K562 (cell line): Measurements from ENCODE around the gene ZDHHC5. TPM values are rescaled to one million over a fixed set of nuclear protein-coding genes. Genes with fewer than 3 reads are reported as not detected.
A peak's percentile ranks its signal among the peaks of the same experiment; 100 is the strongest.

ENCODE experiments used
- ATAC-seq: fragments of 200-7000 bp; cut with Tn5 transposase; 3 replicates; pipeline ENCODE4 v1.9.1; 2020; ENCODE audit warnings: moderate library complexity
- BruUV-seq: library from RNA; stranded (reverse); fragments of 400-500 nt; replicated peaks from 2 replicates; lab custom pipeline; 2021; lab: Mats Ljungman, UMichigan
- CTCF ChIA-PET: fragments of 300-600 bp; formaldehyde crosslinking; extraction: SDS; loops from one replicate; lab custom pipeline; 2021; ENCODE audit warnings: low intra/inter-chr PET ratio; lab: Yijun Ruan, JAX
- POLR2A ChIA-PET: fragments of 300-600, 350-650 bp; sonication (Branson Sonifier 250); formaldehyde crosslinking; extraction: SDS; loops from one replicate; lab custom pipeline; 2021; ENCODE audit warnings: antibody characterized with exemption, inconsistent platforms; lab: Yijun Ruan, JAX
- DNase-seq, 4 experiments: peaks; one replicate each; pipeline versions ENCODE4 v3.0.0 to v3.0.0-alpha.2; 2011 to 2018; ENCODE audit warnings: low spot score in 3 of 4, mixed read lengths in 3 of 4; ENCODE audit errors: extremely low read depth in 1 of 4
- FAIRE-seq: peaks from 2 replicates; lab custom pipeline; 2011; peaks lifted over from hg19 to GRCh38; lab: Jason Lieb, UNC
- H2AFZ ChIP-seq: 2 replicates; pipeline ENCODE4 v1.6.0; 2011; ENCODE audit warnings: low read depth, low read length, control low read depth, inconsistent platforms
- H3K27ac ChIP-seq: fragments of 200-600 bp; 3 replicates; pipeline ENCODE4 v1.8.0; 2011; ENCODE audit warnings: low read depth, mild to moderate bottlenecking, control low read depth, inconsistent platforms, low read length, moderate library complexity, mixed read lengths; ENCODE audit errors: extremely low read depth
- H3K27me3 ChIP-seq, 2 experiments: fragments of 300-600 bp in 1 of 2; 2 replicates in 1 of 2; 3 replicates in 1 of 2; pipeline versions ENCODE4 v1.6.0 to v1.8.0; 2011; ENCODE audit warnings: inconsistent platforms in 2 of 2, low read length in 2 of 2, mild to moderate bottlenecking in 1 of 2, mixed read lengths in 1 of 2, moderate library complexity in 1 of 2; ENCODE audit not compliant: control insufficient read depth in 2 of 2, insufficient read depth in 2 of 2
- H3K36me3 ChIP-seq: fragments of 300-600 bp; 3 replicates; pipeline ENCODE4 v1.8.0; 2011; ENCODE audit warnings: mild to moderate bottlenecking, low read length, inconsistent platforms; ENCODE audit not compliant: control insufficient read depth, insufficient read depth
- H3K4me1 ChIP-seq, 2 experiments: fragments of 200-600 bp in 1 of 2; replicated peaks in 1 of 2; 2 replicates in 1 of 2; 3 replicates in 1 of 2; pipeline versions ENCODE4 v1.5.1 to v1.8.0; 2011; ENCODE audit warnings: inconsistent platforms in 2 of 2, low read length in 2 of 2, mild to moderate bottlenecking in 1 of 2, mixed read lengths in 1 of 2, moderate library complexity in 1 of 2; ENCODE audit not compliant: control insufficient read depth in 2 of 2, insufficient read depth in 2 of 2
- H3K4me2 ChIP-seq: 2 replicates; pipeline ENCODE4 v1.6.1; 2011; ENCODE audit warnings: low read length, control low read depth, inconsistent platforms, mixed read lengths; ENCODE audit not compliant: insufficient read depth
- H3K4me3 ChIP-seq: fragments of 200-600 bp; sonication (generic), shearing (Covaris generic); 2 replicates; pipeline ENCODE4 v1.5.1; 2016; ENCODE audit warnings: control low read depth, inconsistent platforms
- H3K79me2 ChIP-seq: fragments of 200-600 bp; 3 replicates; pipeline ENCODE4 v1.8.0; 2011; ENCODE audit warnings: low read length, inconsistent platforms; ENCODE audit not compliant: control insufficient read depth, insufficient read depth
- H3K9ac ChIP-seq, 2 experiments: 2 replicates each; pipeline versions ENCODE4 v1.6.0 to v1.6.1; 2011; ENCODE audit warnings: low read depth in 2 of 2, low read length in 2 of 2, control low read depth in 1 of 2, inconsistent platforms in 1 of 2, mild to moderate bottlenecking in 1 of 2, mixed read lengths in 1 of 2; ENCODE audit not compliant: insufficient read depth in 1 of 2
- H3K9me1 ChIP-seq: one replicate; pipeline ENCODE4 v1.6.0; 2011; ENCODE audit warnings: inconsistent platforms, mild to moderate bottlenecking, low read length, moderate library complexity; ENCODE audit not compliant: control insufficient read depth, insufficient read depth
- H3K9me3 ChIP-seq: replicated peaks from 2 replicates; pipeline ENCODE4 v1.5.1; 2011; ENCODE audit warnings: low read depth, low read length, inconsistent platforms; ENCODE audit not compliant: control insufficient read depth, insufficient read depth
- H4K20me1 ChIP-seq: replicated peaks from 2 replicates; pipeline ENCODE4 v1.6.1; 2011; ENCODE audit warnings: low read length, inconsistent platforms, mixed read lengths; ENCODE audit not compliant: control insufficient read depth, insufficient read depth
- BHLHE40 ChIP-seq: IDR thresholded peaks from 2 replicates; pipeline ENCODE4 v1.6.1; 2011; ENCODE audit warnings: low read length, improper control_type of control experiment
- ELF4 ChIP-seq: fragments of 450-650 bp; formaldehyde crosslinking; IDR thresholded peaks from 2 replicates; pipeline ENCODE4 v1.4.0; 2022; ENCODE audit warnings: missing genetic modification characterization
- HDAC1 ChIP-seq, 2 experiments: fragments of 450-650 bp; IDR thresholded peaks; 2 replicates each; pipeline ENCODE4 v1.6.1; 2016 to 2017; ENCODE audit warnings: inconsistent platforms in 1 of 2, mild to moderate bottlenecking in 1 of 2, moderate library complexity in 1 of 2
- L3MBTL2 ChIP-seq: fragments of 450-650 bp; IDR thresholded peaks from 2 replicates; pipeline ENCODE4 v1.6.1; 2016; ENCODE audit warnings: mild to moderate bottlenecking, moderate library complexity
- MAX ChIP-seq: sonication (generic); formaldehyde crosslinking; IDR thresholded peaks from 2 replicates; pipeline ENCODE4 v1.9.0; 2022; ENCODE audit warnings: mild to moderate bottlenecking, missing genetic modification reagents
- MTA3 ChIP-seq: fragments of 450-650 bp; formaldehyde crosslinking; IDR thresholded peaks from 2 replicates; pipeline ENCODE4 v1.6.1; 2017; ENCODE audit warnings: mild to moderate bottlenecking, borderline replicate concordance
- MYC ChIP-seq, 2 experiments: fragments of 250-450 bp in 1 of 2; sonication (Bioruptor Pico) in 1 of 2; IDR thresholded peaks; 2 replicates each; pipeline versions ENCODE4 v1.5.1 to v1.6.1; 2012 to 2021; ENCODE audit warnings: low read depth in 2 of 2, borderline replicate concordance in 1 of 2, improper control_type of control experiment in 1 of 2, low read length in 1 of 2, mild to moderate bottlenecking in 1 of 2, moderate library complexity in 1 of 2
- NR0B1 ChIP-seq: fragments of 450-650 bp; IDR thresholded peaks from one replicate; pipeline ENCODE4 v1.6.1; 2018; ENCODE audit warnings: mild to moderate bottlenecking, moderate library complexity; ENCODE audit not compliant: partially characterized antibody
- POLR2B ChIP-seq: fragments of 450-650 bp; IDR thresholded peaks from 2 replicates; pipeline ENCODE4 v1.6.1; 2018; ENCODE audit warnings: low read depth; ENCODE audit not compliant: partially characterized antibody
- PRDM10 ChIP-seq: fragments of 450-650 bp; IDR thresholded peaks from 2 replicates; pipeline ENCODE4 v1.6.1; 2018; ENCODE audit not compliant: partially characterized antibody
- TGIF2 ChIP-seq: sonication (generic); formaldehyde crosslinking; IDR thresholded peaks from 2 replicates; pipeline ENCODE4 v1.8.1; 2022; ENCODE audit warnings: mild to moderate bottlenecking, missing genetic modification reagents, moderate library complexity
- TOE1 ChIP-seq, 2 experiments: fragments of 450-650 bp in 1 of 2; sonication (generic) in 1 of 2; formaldehyde crosslinking in 1 of 2; IDR thresholded peaks; 2 replicates each; pipeline versions ENCODE4 v1.7.1 to v1.8.0; 2016 to 2022; ENCODE audit warnings: borderline replicate concordance in 2 of 2, mild to moderate bottlenecking in 2 of 2, antibody characterized with exemption in 1 of 2, inconsistent platforms in 1 of 2, low read depth in 1 of 2, missing genetic modification reagents in 1 of 2, moderate library complexity in 1 of 2
- ZC3H8 ChIP-seq: fragments of 450-650 bp; IDR thresholded peaks from 2 replicates; pipeline ENCODE4 v1.6.1; 2017
- ZNF354B ChIP-seq: fragments of 250-450 bp; sonication (Bioruptor Pico); IDR thresholded peaks from 2 replicates; pipeline ENCODE4 v1.4.0; 2020
- WGBS: fragments of 100-300 bp; shearing (Covaris generic); methylation state at CpG from one replicate; pipeline ENCODE4 v1.1.6; 2016; ENCODE audit warnings: low coverage, mixed read lengths; ENCODE audit not compliant: insufficient coverage; ENCODE audit errors: missing lambda C conversion rate; 5-methylcytosine and 5-hydroxymethylcytosine counted together
- in situ Hi-C: fragments of 300-500 bp; cut with MboI; formaldehyde crosslinking; loops from 4 replicates; pipeline ENCODE4 v1.15.0; 2018; ENCODE audit warnings: inconsistent platforms, mixed read lengths
- intact Hi-C: fragments of 100-400 bp; cut with micrococcal nuclease; formaldehyde crosslinking; loops from 2 replicates; pipeline ENCODE4 v1.14.2; 2022
- polyA plus RNA-seq, 8 experiments: library from polyadenylated mRNA; depleted of rRNA in 4 of 8; stranded (reverse) in 5 of 8; unstranded in 3 of 8; fragments of >200 nt; fragmentation: Nextera tagmentation in 2 of 8; fragmentation: Illumina TruSeq in 1 of 8; extraction: Ambion mirVana in 2 of 8; extraction: Trizol in 1 of 8; gene quantifications; 2 replicates each; pipeline versions ENCODE4 v1.2.1 to v1.2.3, GENCODE V29; 2011 to 2014; ENCODE audit warnings: inconsistent platforms in 1 of 8, missing spikeins in 1 of 8
- total RNA-seq, 7 experiments: library from RNA; depleted of rRNA in 6 of 7; stranded (reverse); fragments of >200 nt in 6 of 7; fragmentation: Illumina TruSeq in 2 of 7; extraction: Trizol in 2 of 7; gene quantifications; 2 replicates each; pipeline versions ENCODE4 v1.2.1 to v1.2.3, GENCODE V29; 2011 to 2021; ENCODE audit warnings: low replicate concordance in 1 of 7

ZDHHC5 gene
- total and polyA plus RNA-seq, 9 of the 15 experiments (the other 6 are each of a cell fraction or from before 2014, with no cell fraction given), result 3.8 to 64.2 (median 35.9) TPM

DNA sequence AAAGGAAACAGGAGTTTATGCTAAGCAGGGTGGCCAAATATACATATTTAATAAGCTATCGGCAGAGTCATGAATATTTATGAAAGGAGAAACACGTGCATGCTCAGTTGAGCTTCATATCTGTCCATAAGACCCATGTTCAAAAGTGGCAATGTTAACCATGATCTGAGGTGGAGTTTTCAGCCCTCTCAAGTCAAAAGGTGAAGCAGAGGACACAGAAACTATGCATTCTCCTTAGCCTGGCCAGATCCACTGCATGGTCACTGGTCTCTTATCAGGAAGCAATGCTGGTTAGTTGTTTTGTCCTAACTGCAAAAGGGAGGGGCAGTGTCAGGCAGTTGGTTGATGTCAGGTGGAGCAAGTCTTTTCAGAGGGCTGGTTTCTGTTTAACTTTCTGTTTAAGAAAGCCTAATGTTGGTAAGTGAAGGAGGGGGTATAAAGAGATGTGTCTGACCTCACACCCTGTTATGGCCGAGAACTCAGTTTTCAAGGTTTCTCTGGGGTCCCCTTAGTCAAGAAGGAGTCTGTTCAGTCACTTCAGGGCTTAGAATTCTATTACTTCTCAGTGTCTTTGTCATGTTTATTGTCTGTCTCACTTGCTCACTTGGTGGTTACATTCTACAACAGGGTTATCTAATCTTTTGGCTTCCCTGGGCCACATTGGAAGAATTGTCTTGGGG lies 67.8 kb downstream of the ZDHHC5 start:
- Histone ChIP-seq H3K27ac (peak overlapping the region; percentile 81), H3K9ac (peak overlapping the region; percentile 47 to 76; a peak in 3 of 4 replicates), H3K9me1 (no peaks in the 10 kb centered on the region), H4K20me1 (peaks cover 7% of the 10 kb centered on the region), H3K79me2 (peaks cover 74% of the 10 kb centered on the region), H2AFZ (no peak overlapping the region; the same call in 1 of the 2 replicates), H3K9me3 (no peaks in the 10 kb centered on the region), H3K4me1 (peaks cover 15 to 21% of the 10 kb centered on the region in 2 experiments), H3K27me3 (no peaks in the 10 kb centered on the region), H3K36me3 (peaks cover 90% of the 10 kb centered on the region), H3K4me3 (no peak overlapping the region), H3K4me2 (peak overlapping the region; percentile 64)
- ChIA-PET CTCF (no interaction called here), POLR2A (interaction anchor here (0.6 to 0.9 kb wide), 5 partner anchors 8 to 24 kb away, joined by 3 to 4 read pairs (median 3); partner anchors contain the start of genes MED19 and TMX2)
- BruUV-seq, result no TSS peak
- FAIRE-seq (peak; percentile 93), ATAC-seq (peak; percentile 92), DNase-seq (peak in 2 of 4 experiments; percentile 62 to 84)
- 27% methylated on average over 3 of the region's 3 CpGs for WGBS
- in situ Hi-C loops, result no loop called here
- intact Hi-C loops, result no loop called here
- TF ChIP-seq L3MBTL2 (peak; percentile 51; the same call in 1 of the 2 replicates), ZC3H8 (no peak), NR0B1 (no peak), MYC (IDR thresholded peaks at IDR 0.05; ENCODE audit: low read depth, low read length) (peak; percentile 53; the same call in 1 of the 2 replicates), MYC (CRISPR knock-in tag; IDR thresholded peaks at IDR 0.05; ENCODE audit: borderline replicate concordance, low read depth) (no peak), HDAC1 (IDR thresholded peaks at IDR 0.05) (peak in 1 of 2 experiments; percentile 59; a peak in 2 of 4 replicates), ELF4 (CRISPR knock-in tag) (0 out of 2 replicates have a peak, but pooled peaks have one; percentile 39), BHLHE40 (peak; percentile 79), TGIF2 (CRISPR knock-in tag) (no peak), PRDM10 (peak; percentile 65), ZNF354B (CRISPR knock-in tag) (no peak), POLR2B (no peak), TOE1 (IDR thresholded peaks at IDR 0.05; ENCODE audit: borderline replicate concordance) (0 out of 2 replicates have a peak, but pooled peaks have one; percentile 59), TOE1 (CRISPR knock-in tag; IDR thresholded peaks at IDR 0.05; ENCODE audit: borderline replicate concordance, low read depth) (no peak), MTA3 (peak; percentile 52), MAX (CRISPR knock-in tag) (peak; percentile 45; the same call in 1 of the 2 replicates)
